Measurements from ENCODE around the gene RARB. TPM values are rescaled to one million over a fixed set of nuclear protein-coding genes. Genes with fewer than 3 reads are reported as not detected.

RARB gene
- 7.8 to 15.4 TPM (median 11.3 TPM) in 5 replicates for total RNA-seq (2022; extraction: Qiagen RNA extraction; ENCODE audit: low read depth)

GRCh38 chr3:25427942-25428788 lies at the start of gene RARB:
RARB (plus strand) TSS chr3:25428263; CDS start chr3:25428732, 469 bp downstream.

Other genes starting within 250 kb of the RARB start
- gene TOP2B, start 236.6 kb downstream of the RARB start, total RNA-seq (2022; extraction: Qiagen RNA extraction; ENCODE audit: low read depth) = 63.5 to 90.0 TPM (median 65.8 TPM) in 5 replicates

Data from A549 treated with CpdA at 1 μM for 4 hours (cell line).